Lower leg skin (tissue), 3 donors: ENCODE results near the gene LRBA.

ENCODE experiments used
- CTCF ChIP-seq, 3 donors: fragments of 450-650 bp; IDR thresholded peaks; one replicate each; pipeline ENCODE4 v1.5.1; 2016; ENCODE audit warnings: antibody characterized with exemption in 3 of 3, mild to moderate bottlenecking in 3 of 3, moderate library complexity in 2 of 3
- POLR2A ChIP-seq, 2 donors: fragments of 450-650 bp; IDR thresholded peaks; one replicate each; pipeline ENCODE4 v1.6.1; 2016 to 2017; ENCODE audit warnings: antibody characterized with exemption in 2 of 2, mild to moderate bottlenecking in 1 of 2, moderate library complexity in 1 of 2

DNA sequence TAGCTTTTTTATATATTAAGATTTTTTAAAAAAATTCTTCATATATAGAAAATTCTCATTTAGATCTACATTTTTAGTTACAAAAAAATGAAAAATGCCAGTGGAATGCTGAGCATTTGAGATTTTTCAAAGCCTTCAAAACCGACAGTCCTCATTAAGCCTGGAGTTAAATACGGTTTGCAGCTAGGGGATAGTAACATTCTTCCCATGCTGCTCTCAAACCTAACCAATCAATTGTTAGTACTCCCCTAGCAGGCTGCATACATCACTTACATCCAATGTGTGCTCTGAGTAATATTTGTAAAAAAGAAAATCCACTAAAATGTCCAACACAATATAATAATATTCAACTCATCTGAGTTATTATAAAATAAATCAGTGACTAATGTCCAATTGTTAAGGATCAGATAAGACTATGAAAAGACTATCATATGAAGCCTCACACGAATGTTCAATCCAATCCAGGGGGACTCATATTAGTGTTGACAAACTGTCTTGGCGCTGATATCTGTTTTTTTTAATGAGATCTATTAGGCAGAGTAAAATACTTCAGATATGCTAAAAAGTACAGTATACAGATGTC, 660.8 kb downstream of the LRBA start:
- TF ChIP-seq POLR2A (IDR thresholded peaks at IDR 0.05), result no peak
- TF ChIP-seq CTCF (IDR thresholded peaks at IDR 0.05), result no peak
